ENCODE measurements around the gene PIF1. TPM values are rescaled to one million over a fixed set of nuclear protein-coding genes. Genes with fewer than 3 reads are reported as not detected.

Gene PIF1
- total RNA-seq, 4 donors from 2014 or later, result 0.63 to 1.4 (median 1.0) TPM; not detected in 1

- DNase-seq (ENCODE audit: low spot score), result no peak
- TF ChIP-seq CTCF (IDR thresholded peaks at IDR 0.05), result no peak
- no peak for ATAC-seq (ENCODE audit: low FRiP score)
These were observed 37.0 kb upstream of the PIF1 start for GRCh38 chr15:64862408-64862807.

GRCh38 chr15:64861960-64862359 lies 36.5 kb upstream of the PIF1 start:
- TF ChIP-seq CTCF (IDR thresholded peaks at IDR 0.05), result no peak
- no peak for DNase-seq (ENCODE audit: low spot score)
- no peak for ATAC-seq (ENCODE audit: low FRiP score)

GRCh38 chr15:64861331-64861730 lies 35.9 kb upstream of the PIF1 start:
- DNase-seq (ENCODE audit: low spot score) (no peak), ATAC-seq (ENCODE audit: low FRiP score) (no peak)
- no peak for TF ChIP-seq CTCF (IDR thresholded peaks at IDR 0.05)

GRCh38 chr15:64859226-64859625 lies 33.8 kb upstream of the PIF1 start:
- ATAC-seq (ENCODE audit: low FRiP score) (no peak), DNase-seq (ENCODE audit: low spot score) (no peak)
- no peak for TF ChIP-seq CTCF (IDR thresholded peaks at IDR 0.05)

- ATAC-seq (ENCODE audit: low FRiP score) (no peak), DNase-seq (ENCODE audit: low spot score) (no peak)
- TF ChIP-seq CTCF (IDR thresholded peaks at IDR 0.05), result no peak
These were observed 32.7 kb upstream of the PIF1 start for GRCh38 chr15:64858021-64858575.

GRCh38 chr15:64857421-64857820 lies 32.0 kb upstream of the PIF1 start:
- no peak for ATAC-seq (ENCODE audit: low FRiP score)
- TF ChIP-seq CTCF (IDR thresholded peaks at IDR 0.05), result no peak
- no peak for DNase-seq (ENCODE audit: low spot score)

- no peak for TF ChIP-seq CTCF (IDR thresholded peaks at IDR 0.05)
- no peak for ATAC-seq (ENCODE audit: low FRiP score)
- DNase-seq (ENCODE audit: low spot score), result no peak
These were observed 31.1 kb upstream of the PIF1 start for GRCh38 chr15:64856429-64857145.

Data from omental fat pad (tissue), 4 donors.